Fibroblast of mammary gland (primary cell): ENCODE measurements around the gene ALMS1.

Experiments
- DNase-seq: peaks from one replicate; pipeline ENCODE4 v3.0.0-alpha.2; 2010; ENCODE audit warnings: low read depth
- H3K4me3 ChIP-seq: 2 replicates; pipeline ENCODE4 v1.5.1; 2011; ENCODE audit warnings: low read depth, mild to moderate bottlenecking, low read length, moderate library complexity; ENCODE audit not compliant: control insufficient read depth
- TF ChIP-seq, protein P1 (sequence below): conservative IDR thresholded peaks from 2 replicates; pipeline ENCODE4 v1.5.1; 2011; ENCODE audit warnings: low read depth, low read length, inconsistent platforms; ENCODE audit not compliant: control insufficient read depth, insufficient read depth

Gene ALMS1

GRCh38 chr2:73652348-73652747 is 266.7 kb downstream of the ALMS1 start:
- no peak overlapping the region for H3K4me3 ChIP-seq
- TF ChIP-seq, protein P1, sequence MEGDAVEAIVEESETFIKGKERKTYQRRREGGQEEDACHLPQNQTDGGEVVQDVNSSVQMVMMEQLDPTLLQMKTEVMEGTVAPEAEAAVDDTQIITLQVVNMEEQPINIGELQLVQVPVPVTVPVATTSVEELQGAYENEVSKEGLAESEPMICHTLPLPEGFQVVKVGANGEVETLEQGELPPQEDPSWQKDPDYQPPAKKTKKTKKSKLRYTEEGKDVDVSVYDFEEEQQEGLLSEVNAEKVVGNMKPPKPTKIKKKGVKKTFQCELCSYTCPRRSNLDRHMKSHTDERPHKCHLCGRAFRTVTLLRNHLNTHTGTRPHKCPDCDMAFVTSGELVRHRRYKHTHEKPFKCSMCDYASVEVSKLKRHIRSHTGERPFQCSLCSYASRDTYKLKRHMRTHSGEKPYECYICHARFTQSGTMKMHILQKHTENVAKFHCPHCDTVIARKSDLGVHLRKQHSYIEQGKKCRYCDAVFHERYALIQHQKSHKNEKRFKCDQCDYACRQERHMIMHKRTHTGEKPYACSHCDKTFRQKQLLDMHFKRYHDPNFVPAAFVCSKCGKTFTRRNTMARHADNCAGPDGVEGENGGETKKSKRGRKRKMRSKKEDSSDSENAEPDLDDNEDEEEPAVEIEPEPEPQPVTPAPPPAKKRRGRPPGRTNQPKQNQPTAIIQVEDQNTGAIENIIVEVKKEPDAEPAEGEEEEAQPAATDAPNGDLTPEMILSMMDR = no peak
- no peak for DNase-seq

DNA sequence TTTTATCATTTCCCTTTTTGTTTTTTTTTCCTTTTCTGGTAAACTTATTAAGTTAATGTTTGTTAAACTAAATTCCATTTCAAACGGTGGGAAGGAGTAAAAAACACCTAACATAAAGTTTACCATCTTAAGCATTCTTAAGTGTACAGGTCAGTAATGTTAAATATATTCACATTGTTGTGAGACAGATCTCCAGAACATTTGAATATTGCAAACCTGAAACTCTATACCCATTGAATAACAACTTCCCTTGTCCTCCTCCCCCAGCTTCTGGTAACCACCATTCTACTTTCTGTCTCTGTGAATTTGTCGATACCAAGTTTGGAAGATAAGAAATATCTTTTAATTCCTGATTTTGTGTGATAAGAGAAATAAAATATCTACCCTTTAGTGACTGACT is 268.5 kb downstream of the ALMS1 start:
- no peak for DNase-seq
- TF ChIP-seq, protein P1 = no peak
- no peak overlapping the region for H3K4me3 ChIP-seq
